Stimulated activated naive CD8-positive, alpha-beta T cell treated with anti-CD3 and anti-CD28 coated beads, Interleukin-15, amount 100 ng/mL, for 72 hours (primary cell): ENCODE data around the gene FHAD1.
"Not testable (repeated sequence)": the region's sequence is repeated elsewhere in the genome, so short reads cannot be mapped to it uniquely, and the experiment has no call there.

Experiments used
- ATAC-seq: fragments of 150-1000 bp; cut with Tn5 transposase; 2 replicates; pipeline ENCODE4 v1.10.0; 2021; ENCODE audit warnings: mild to moderate bottlenecking, moderate library complexity
- DNase-seq, 2 donors: peaks; one replicate each; pipeline ENCODE4 v3.0.0; 2021 to 2022
- H3K27ac Mint-ChIP-seq, 2 donors: one replicate each; pipeline ENCODE4 v1.8.0; 2022; ENCODE audit warnings: mild to moderate bottlenecking in 2 of 2, mixed read lengths in 2 of 2, moderate library complexity in 2 of 2
- H3K27me3 Mint-ChIP-seq: one replicate; pipeline ENCODE4 v1.8.0; 2022; ENCODE audit warnings: mixed read lengths
- H3K4me1 Mint-ChIP-seq: one replicate; pipeline ENCODE4 v1.8.0; 2022; ENCODE audit warnings: mild to moderate bottlenecking, mixed read lengths
- H3K4me3 Mint-ChIP-seq, 2 donors: one replicate each; pipeline ENCODE4 v1.8.0; 2022; ENCODE audit warnings: mild to moderate bottlenecking in 2 of 2, mixed read lengths in 2 of 2, moderate library complexity in 1 of 2
- H3K9me3 Mint-ChIP-seq, 2 donors: one replicate each; pipeline ENCODE4 v1.8.0; 2022; ENCODE audit warnings: mixed read lengths in 2 of 2

The FHAD1 gene

GRCh38 chr1:15426492-15427279, 179.7 kb downstream of the FHAD1 start:
- H3K4me3 Mint-ChIP-seq: no peak overlapping the region
- no peaks in the 10 kb centered on the region for H3K9me3 Mint-ChIP-seq
- no peak for DNase-seq
- peak; percentile 14 for ATAC-seq
- H3K27ac Mint-ChIP-seq: peak overlapping the region in 1 of 2 donors; percentile 69
- no peaks in the 10 kb centered on the region for H3K27me3 Mint-ChIP-seq
- H3K4me1 Mint-ChIP-seq: peaks cover 10% of the 10 kb centered on the region

GRCh38 chr1:15427280-15427666, 180.2 kb downstream of the FHAD1 start:
- DNase-seq: no peak
- Mint-ChIP-seq H3K4me3 (no peak overlapping the region), H3K9me3 (no peaks in the 10 kb centered on the region), H3K27me3 (no peaks in the 10 kb centered on the region), H3K4me1 (peaks cover 10% of the 10 kb centered on the region), H3K27ac (no peak overlapping the region)
- peak; percentile 15 for ATAC-seq

GRCh38 chr1:15428252-15428651, 181.2 kb downstream of the FHAD1 start:
- not testable (repeated sequence) for H3K27me3 Mint-ChIP-seq

GRCh38 chr1:15428815-15429435, 181.9 kb downstream of the FHAD1 start:
- H3K4me3 Mint-ChIP-seq: no peak overlapping the region
- peak overlapping the region in 1 of 2 donors; percentile 89 for H3K27ac Mint-ChIP-seq
- no peaks in the 10 kb centered on the region for H3K27me3 Mint-ChIP-seq

More at GRCh38 chr1:15428252-15428651, 181.2 kb downstream of the FHAD1 start:
- H3K9me3 Mint-ChIP-seq, H3K27ac Mint-ChIP-seq, ATAC-seq, DNase-seq, H3K4me3 Mint-ChIP-seq: not testable (repeated sequence)
- H3K4me1 Mint-ChIP-seq: peaks cover 10% of the 10 kb centered on the region

GRCh38 chr1:15429701-15430149, 182.7 kb downstream of the FHAD1 start:
- no peaks in the 10 kb centered on the region for H3K9me3 Mint-ChIP-seq
- H3K27ac Mint-ChIP-seq: no peak overlapping the region
- no peak overlapping the region for H3K4me3 Mint-ChIP-seq
- peaks cover 10% of the 10 kb centered on the region for H3K4me1 Mint-ChIP-seq
- DNase-seq (no peak), ATAC-seq (no peak)
- no peaks in the 10 kb centered on the region for H3K27me3 Mint-ChIP-seq

More at GRCh38 chr1:15428815-15429435, 181.9 kb downstream of the FHAD1 start:
- H3K9me3 Mint-ChIP-seq: no peaks in the 10 kb centered on the region
- peak; percentile 41 for ATAC-seq
- DNase-seq: no peak
- peaks cover 10% of the 10 kb centered on the region for H3K4me1 Mint-ChIP-seq

- H3K4me3 Mint-ChIP-seq: no peak overlapping the region
- peak; percentile 63 to 70 for DNase-seq
Observed at GRCh38 chr1:15430787-15431570, 184.0 kb downstream of the FHAD1 start.

GRCh38 chr1:15431571-15431948, 184.5 kb downstream of the FHAD1 start:
- Mint-ChIP-seq H3K27me3 (no peaks in the 10 kb centered on the region), H3K4me1 (peaks cover 3% of the 10 kb centered on the region), H3K4me3 (no peak overlapping the region), H3K9me3 (no peaks in the 10 kb centered on the region), H3K27ac (no peak overlapping the region)
- ATAC-seq (no peak), DNase-seq (no peak)

More at GRCh38 chr1:15430787-15431570, 184.0 kb downstream of the FHAD1 start:
- Mint-ChIP-seq H3K27me3 (no peaks in the 10 kb centered on the region), H3K4me1 (peaks cover 8% of the 10 kb centered on the region), H3K9me3 (no peaks in the 10 kb centered on the region), H3K27ac (peak overlapping the region in 1 of 2 donors; percentile 76)
- ATAC-seq: peak; percentile 59

GRCh38 chr1:15432324-15432723, 185.3 kb downstream of the FHAD1 start:
- no peaks in the 10 kb centered on the region for H3K4me1 Mint-ChIP-seq

GRCh38 chr1:15433471-15433870, 186.4 kb downstream of the FHAD1 start:
- H3K27me3 Mint-ChIP-seq: no peaks in the 10 kb centered on the region
- ATAC-seq (no peak), DNase-seq (no peak)
- H3K4me3 Mint-ChIP-seq: no peak overlapping the region
- H3K27ac Mint-ChIP-seq: no peak overlapping the region
- H3K9me3 Mint-ChIP-seq: no peaks in the 10 kb centered on the region
- no peaks in the 10 kb centered on the region for H3K4me1 Mint-ChIP-seq

More at GRCh38 chr1:15432324-15432723, 185.3 kb downstream of the FHAD1 start:
- Mint-ChIP-seq H3K27ac (no peak overlapping the region), H3K27me3 (no peaks in the 10 kb centered on the region), H3K9me3 (no peaks in the 10 kb centered on the region), H3K4me3 (no peak overlapping the region)
- ATAC-seq: no peak
- DNase-seq: no peak

- not testable (repeated sequence) for H3K4me1 Mint-ChIP-seq, H3K9me3 Mint-ChIP-seq, H3K27ac Mint-ChIP-seq, ATAC-seq, H3K4me3 Mint-ChIP-seq, H3K27me3 Mint-ChIP-seq, DNase-seq
Observed at GRCh38 chr1:15434739-15435138, 187.7 kb downstream of the FHAD1 start.

GRCh38 chr1:15435239-15436077, 188.4 kb downstream of the FHAD1 start:
- no peak for DNase-seq
- peak overlapping the region in 1 of 2 donors; percentile 61 for H3K27ac Mint-ChIP-seq
- H3K27me3 Mint-ChIP-seq: no peaks in the 10 kb centered on the region
- no peaks in the 10 kb centered on the region for H3K9me3 Mint-ChIP-seq
- no peak for ATAC-seq
- no peak overlapping the region for H3K4me3 Mint-ChIP-seq
- H3K4me1 Mint-ChIP-seq: no peaks in the 10 kb centered on the region

- H3K4me1 Mint-ChIP-seq: no peaks in the 10 kb centered on the region
- no peaks in the 10 kb centered on the region for H3K9me3 Mint-ChIP-seq
- ATAC-seq (no peak), DNase-seq (no peak)
- H3K27me3 Mint-ChIP-seq: no peaks in the 10 kb centered on the region
- no peak overlapping the region for H3K4me3 Mint-ChIP-seq
- no peak overlapping the region for H3K27ac Mint-ChIP-seq
Observed at GRCh38 chr1:15436881-15437442, 189.9 kb downstream of the FHAD1 start.

- H3K27ac Mint-ChIP-seq: no peak overlapping the region
- H3K4me1 Mint-ChIP-seq: no peaks in the 10 kb centered on the region
- ATAC-seq: no peak
- H3K4me3 Mint-ChIP-seq: no peak overlapping the region
- no peaks in the 10 kb centered on the region for H3K27me3 Mint-ChIP-seq
- no peaks in the 10 kb centered on the region for H3K9me3 Mint-ChIP-seq
- DNase-seq: no peak
Observed at GRCh38 chr1:15439325-15439724, 192.3 kb downstream of the FHAD1 start.

GRCh38 chr1:15440357-15440756, 193.3 kb downstream of the FHAD1 start:
- no peak for DNase-seq
- H3K4me1 Mint-ChIP-seq: peaks cover 6% of the 10 kb centered on the region
- no peak for ATAC-seq
- no peak overlapping the region for H3K4me3 Mint-ChIP-seq
- H3K27ac Mint-ChIP-seq: peak overlapping the region in 1 of 2 donors; percentile 92
- peaks cover 7% of the 10 kb centered on the region for H3K27me3 Mint-ChIP-seq
- H3K9me3 Mint-ChIP-seq: no peaks in the 10 kb centered on the region

GRCh38 chr1:15441247-15441646, 194.2 kb downstream of the FHAD1 start:
- Mint-ChIP-seq H3K27ac (no peak overlapping the region), H3K4me3 (no peak overlapping the region), H3K9me3 (no peaks in the 10 kb centered on the region), H3K4me1 (peaks cover 6% of the 10 kb centered on the region), H3K27me3 (peaks cover 15% of the 10 kb centered on the region)
- ATAC-seq: no peak
- no peak for DNase-seq
